Measurements from ENCODE around the gene HAUS5. TPM values are rescaled to one million over a fixed set of nuclear protein-coding genes. Genes with fewer than 3 reads are reported as not detected.

HAUS5 gene
- total RNA-seq, 1 experiment from 2014 or later: 32.9 TPM

DNA sequence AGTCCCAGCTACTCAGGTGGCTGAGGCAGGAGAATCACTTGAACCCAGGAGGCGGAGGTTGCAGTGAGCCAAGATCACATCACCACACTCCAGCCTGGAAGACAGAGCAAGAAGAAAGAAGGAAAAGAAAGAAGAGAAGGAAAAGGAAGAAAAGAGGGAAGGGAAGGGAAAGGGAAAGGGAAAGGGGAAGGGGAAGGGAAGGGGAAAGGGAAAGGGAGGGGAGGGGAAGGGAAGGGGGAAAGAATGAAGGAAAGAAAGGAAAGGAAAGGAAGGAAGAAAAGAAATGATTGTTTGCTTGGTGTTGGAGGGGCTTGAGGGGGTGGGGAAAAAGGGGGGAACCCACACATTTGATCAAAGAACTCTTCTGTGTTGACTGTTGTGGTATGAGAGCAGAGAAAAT is 16.6 kb upstream of the HAUS5 start:
- TF ChIP-seq, protein P1, sequence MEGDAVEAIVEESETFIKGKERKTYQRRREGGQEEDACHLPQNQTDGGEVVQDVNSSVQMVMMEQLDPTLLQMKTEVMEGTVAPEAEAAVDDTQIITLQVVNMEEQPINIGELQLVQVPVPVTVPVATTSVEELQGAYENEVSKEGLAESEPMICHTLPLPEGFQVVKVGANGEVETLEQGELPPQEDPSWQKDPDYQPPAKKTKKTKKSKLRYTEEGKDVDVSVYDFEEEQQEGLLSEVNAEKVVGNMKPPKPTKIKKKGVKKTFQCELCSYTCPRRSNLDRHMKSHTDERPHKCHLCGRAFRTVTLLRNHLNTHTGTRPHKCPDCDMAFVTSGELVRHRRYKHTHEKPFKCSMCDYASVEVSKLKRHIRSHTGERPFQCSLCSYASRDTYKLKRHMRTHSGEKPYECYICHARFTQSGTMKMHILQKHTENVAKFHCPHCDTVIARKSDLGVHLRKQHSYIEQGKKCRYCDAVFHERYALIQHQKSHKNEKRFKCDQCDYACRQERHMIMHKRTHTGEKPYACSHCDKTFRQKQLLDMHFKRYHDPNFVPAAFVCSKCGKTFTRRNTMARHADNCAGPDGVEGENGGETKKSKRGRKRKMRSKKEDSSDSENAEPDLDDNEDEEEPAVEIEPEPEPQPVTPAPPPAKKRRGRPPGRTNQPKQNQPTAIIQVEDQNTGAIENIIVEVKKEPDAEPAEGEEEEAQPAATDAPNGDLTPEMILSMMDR (conservative IDR thresholded peaks at IDR 0.05): no peak
- Mint-ChIP-seq H3K4me1 (peaks cover 0 to 2% of the 10 kb centered on the region in 2 experiments; a peak in 1 of 4 replicates), H3K9me3 (no peaks in the 10 kb centered on the region), H3K27me3 (ENCODE audit: low read depth) (peaks cover 28% of the 10 kb centered on the region), H3K36me3 (ENCODE audit: insufficient read depth in 1 of 3, low read depth in 3 of 3) (no peaks in the 10 kb centered on the region), H3K4me3 (no peak overlapping the region), H3K27ac (peak overlapping the region in 1 of 3 experiments; percentile 67; a peak in 1 of 7 replicates)
- Histone ChIP-seq H3K4me2 (ENCODE audit: insufficient read depth, insufficient read length, low read length) (no peak overlapping the region), H2AK5ac (ENCODE audit: insufficient read length, low read length) (no peak overlapping the region), H4K20me1 (ENCODE audit: control insufficient read depth, insufficient read depth, insufficient read length) (no peaks in the 10 kb centered on the region), H2BK12ac (ENCODE audit: insufficient read length, low read depth, low read length) (no peak overlapping the region), H3K14ac (ENCODE audit: insufficient read depth, low read length) (no peak overlapping the region), H2BK15ac (ENCODE audit: low read depth, low read length) (no peak overlapping the region), H2AFZ (ENCODE audit: low read length) (no peak overlapping the region), H3K23ac (ENCODE audit: insufficient read length, low read depth, low read length) (no peak overlapping the region), H3K79me2 (ENCODE audit: insufficient read depth, low read length) (no peaks in the 10 kb centered on the region), H3K27me3 (ENCODE audit: insufficient read depth, low read length) (no peaks in the 10 kb centered on the region), H4K8ac (replicated peaks; ENCODE audit: insufficient read length, low read depth, low read length) (no peak overlapping the region), H3K9ac (ENCODE audit: extremely low read depth, insufficient read length, low read length) (no peak overlapping the region), H3K4me1 (ENCODE audit: insufficient read depth, low read length) (no peaks in the 10 kb centered on the region), H3K56ac (ENCODE audit: insufficient read length, low read depth, low read length) (no peak overlapping the region), H3K4ac (ENCODE audit: low read depth, low read length) (no peak overlapping the region), H3K27ac (ENCODE audit: insufficient read length, low read depth, low read length) (no peak overlapping the region), H4K91ac (ENCODE audit: insufficient read length, low read depth, low read length) (no peak overlapping the region), H2BK5ac (ENCODE audit: insufficient read length, low read length) (no peak overlapping the region), H3K79me1 (ENCODE audit: insufficient read depth, low read depth, low read length, poor library complexity, severe bottlenecking) (no peaks in the 10 kb centered on the region), H2BK120ac (ENCODE audit: low read depth, low read length, poor library complexity, severe bottlenecking) (no peak overlapping the region), H3K9me3 (ENCODE audit: control insufficient read depth, low read depth, low read length) (no peaks in the 10 kb centered on the region), H2BK20ac (ENCODE audit: low read depth, low read length, poor library complexity, severe bottlenecking) (no peak overlapping the region), H4K5ac (ENCODE audit: insufficient read length, low read depth, low read length) (no peak overlapping the region), H3K18ac (ENCODE audit: insufficient read length, low read depth, low read length) (no peak overlapping the region), H3T11ph (ENCODE audit: low read length) (no peak overlapping the region), H3K23me2 (ENCODE audit: insufficient read length, low read depth, low read length, poor library complexity, severe bottlenecking) (no peaks in the 10 kb centered on the region)
- WGBS (ENCODE audit: extremely low coverage, insufficient read length, low lambda C conversion rate): no CpG with 5 or more reads among the region's 1 CpG
- DNase-seq: no peak

Measured in H9 (cell line).